ENCODE measurements around the gene GMDS. TPM values are rescaled to one million over a fixed set of nuclear protein-coding genes. Genes with fewer than 3 reads are reported as not detected.

The GMDS gene
- total and polyA plus RNA-seq, 2 donors (not counting 3 experiments of a cell fraction or from before 2014, with no cell fraction given), result 9.8 to 23.5 TPM

DNA sequence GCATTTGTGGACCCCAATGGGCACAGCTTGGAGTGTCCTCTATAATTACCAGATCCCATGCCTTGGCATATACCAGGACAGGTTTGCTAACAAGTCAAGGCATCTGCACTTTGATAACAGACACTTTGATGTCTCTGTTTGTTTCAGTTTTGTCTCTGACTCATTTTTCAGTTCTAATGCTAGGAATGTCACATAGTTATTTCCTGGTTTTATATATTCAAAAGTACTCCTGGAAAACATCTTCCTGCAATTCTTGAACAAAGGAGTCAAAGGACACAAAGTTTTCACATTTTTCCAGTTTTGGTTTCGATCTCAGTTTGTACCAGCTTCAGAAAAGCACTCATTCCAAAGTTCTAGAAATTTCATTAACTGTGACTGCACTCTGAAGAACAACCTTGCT, 447.6 kb downstream of the GMDS start:
- Histone ChIP-seq H3K79me2 (ENCODE audit: control insufficient read depth, insufficient read depth, low read length) (no peaks in the 10 kb centered on the region), H3K27ac (ENCODE audit: insufficient read depth, low read depth, low read length) (peak overlapping the region; percentile 68), H2AFZ (ENCODE audit: low read depth, low read length) (no peak overlapping the region), H3K9ac (replicated peaks; ENCODE audit: extremely low read depth, insufficient read depth, low read length) (no peak overlapping the region), H3K4me3 (replicated peaks in 1 of 3; ENCODE audit: insufficient read depth in 1 of 3, low read depth in 1 of 3, low read length in 3 of 3) (peak overlapping the region in 1 of 3 experiments; percentile 18), H4K20me1 (replicated peaks; ENCODE audit: control insufficient read depth, extremely low read depth, insufficient read depth, low read length) (no peaks in the 10 kb centered on the region), H3K36me3 (ENCODE audit: control insufficient read depth in 2 of 2, extremely low read depth in 1 of 2, insufficient read depth in 2 of 2, low read length in 2 of 2) (no peaks in the 10 kb centered on the region), H3K4me2 (ENCODE audit: insufficient read depth, low read length) (peak overlapping the region; percentile 57), H3K9me3 (replicated peaks; ENCODE audit: control insufficient read depth, insufficient read depth, low read length) (no peaks in the 10 kb centered on the region), H3K9me1 (replicated peaks; ENCODE audit: control insufficient read depth, extremely low read depth, insufficient read depth, low read length) (no peaks in the 10 kb centered on the region), H3K4me1 (ENCODE audit: control insufficient read depth, extremely low read depth, insufficient read depth, low read length) (peaks cover 29% of the 10 kb centered on the region), H3K27me3 (ENCODE audit: control insufficient read depth in 2 of 2, insufficient read depth in 2 of 2, low read length in 2 of 2) (no peaks in the 10 kb centered on the region)
- CTCF ChIA-PET, result interaction anchor here (0.7 to 1.9 kb wide), 8 partner anchors 19 to 411 kb away, joined by 3 to 6 read pairs (median 3); no protein-coding TSS in a partner anchor
- no peak for TF ChIP-seq MYC (IDR thresholded peaks at IDR 0.05; ENCODE audit: low read depth, low read length)
- peak; percentile 63 for TF ChIP-seq JUN (IDR thresholded peaks at IDR 0.05; ENCODE audit: borderline replicate concordance, insufficient read depth, insufficient read length, low read depth)
- TF ChIP-seq FOS (IDR thresholded peaks at IDR 0.05; ENCODE audit: borderline replicate concordance, insufficient read depth, low read length), result peak; percentile 54
- no peak for TF ChIP-seq POLR2AphosphoS5 (IDR thresholded peaks at IDR 0.05; ENCODE audit: insufficient read depth, low read depth, low read length)
- POLR2A ChIA-PET, result interaction anchor here (0.8 kb wide), 1 partner anchor 11 kb away, joined by 3 read pairs; no protein-coding TSS in a partner anchor
- FAIRE-seq (peak; percentile 69), DNase-seq (ENCODE audit: low read depth, low spot score) (peak; percentile 78)
- BruUV-seq (replicated peaks), result no TSS peak
- dilution Hi-C loops (cut with MboI; ENCODE audit: extremely low pct_ligation_motif_present, low sequenced_read_pairs) (loop anchor here (25.0 kb wide), 1 partner anchor 314 kb away; no protein-coding TSS in a partner anchor), intact Hi-C loops (cut with micrococcal nuclease) (loop anchor here (1.0 kb wide), 1 partner anchor 10 kb away; no protein-coding TSS in a partner anchor)

DNA sequence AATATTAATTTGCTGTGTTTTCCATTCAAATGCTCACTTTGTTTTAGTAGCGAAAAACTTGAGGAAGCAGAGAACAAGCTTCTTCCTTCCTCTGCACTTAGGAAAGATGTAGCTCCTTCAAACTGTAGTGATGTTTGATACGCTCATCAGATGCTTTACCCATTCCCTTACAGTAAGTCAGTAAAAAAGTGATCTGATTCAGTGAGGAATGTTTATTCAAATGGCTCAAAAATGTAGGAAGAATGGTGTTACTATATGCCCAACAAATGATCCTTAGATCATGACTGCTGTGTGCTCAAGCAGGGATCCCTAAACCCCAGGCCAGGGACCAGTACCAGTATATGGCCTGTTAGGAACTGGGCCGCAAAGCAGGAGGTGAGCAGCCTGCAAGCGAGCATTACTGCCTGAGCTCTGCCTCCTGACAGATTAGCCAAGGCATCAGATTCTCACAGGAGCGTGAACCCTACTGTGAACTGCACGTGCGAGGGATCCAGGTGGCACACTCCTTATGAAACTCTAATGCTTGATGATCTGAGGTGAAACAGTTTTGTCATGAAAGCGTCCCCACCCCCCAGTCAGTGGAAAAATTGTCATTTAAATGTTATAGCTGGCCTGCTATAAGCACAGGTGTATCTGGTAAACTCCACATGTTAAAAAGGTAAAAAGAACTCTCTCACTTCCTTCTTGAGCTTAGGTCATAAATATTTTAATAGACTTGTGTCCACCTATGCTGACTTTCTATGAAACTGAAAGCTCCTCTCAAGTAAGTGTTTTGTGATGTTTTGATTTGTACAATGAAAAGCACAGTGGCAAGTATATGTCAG, 448.5 kb downstream of the GMDS start:
- no peaks in the 10 kb centered on the region for H3K79me2 ChIP-seq (ENCODE audit: control insufficient read depth, insufficient read depth, low read length)
- TF ChIP-seq POLR2A (IDR thresholded peaks at IDR 0.05; ENCODE audit: low read depth, low read length) (no peak), POLR2AphosphoS5 (IDR thresholded peaks at IDR 0.05; ENCODE audit: insufficient read depth, low read depth, low read length) (no peak)
- TF ChIP-seq, protein P1, sequence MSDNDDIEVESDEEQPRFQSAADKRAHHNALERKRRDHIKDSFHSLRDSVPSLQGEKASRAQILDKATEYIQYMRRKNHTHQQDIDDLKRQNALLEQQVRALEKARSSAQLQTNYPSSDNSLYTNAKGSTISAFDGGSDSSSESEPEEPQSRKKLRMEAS (IDR thresholded peaks at IDR 0.05; ENCODE audit: insufficient read depth, insufficient read length), result no peak
- peak overlapping the region; percentile 68 for H3K27ac ChIP-seq (ENCODE audit: insufficient read depth, low read depth, low read length)
- ChIA-PET POLR2A (no interaction called here), CTCF (interaction anchor here (0.6 to 1.9 kb wide), 6 partner anchors 19 to 307 kb away, joined by 3 to 6 read pairs (median 3); no protein-coding TSS in a partner anchor)
- no peak overlapping the region for H2AFZ ChIP-seq (ENCODE audit: low read depth, low read length)
- FAIRE-seq (no peak), DNase-seq (ENCODE audit: low read depth, low spot score) (peak; percentile 25)
- peak overlapping the region; percentile 57 for H3K4me2 ChIP-seq (ENCODE audit: insufficient read depth, low read length)
- dilution Hi-C loops (cut with MboI; ENCODE audit: extremely low pct_ligation_motif_present, low sequenced_read_pairs), result loop anchor here (25.0 kb wide), 1 partner anchor 315 kb away; no protein-coding TSS in a partner anchor
- intact Hi-C loops (cut with micrococcal nuclease), result loop anchor here (1.0 kb wide), 1 partner anchor 9 kb away; no protein-coding TSS in a partner anchor
- no peaks in the 10 kb centered on the region for H3K36me3 ChIP-seq (ENCODE audit: control insufficient read depth in 2 of 2, extremely low read depth in 1 of 2, insufficient read depth in 2 of 2, low read length in 2 of 2)
- no peak overlapping the region for H3K4me3 ChIP-seq (replicated peaks in 1 of 3; ENCODE audit: insufficient read depth in 1 of 3, low read depth in 1 of 3, low read length in 3 of 3)
- H4K20me1 ChIP-seq (replicated peaks; ENCODE audit: control insufficient read depth, extremely low read depth, insufficient read depth, low read length), result no peaks in the 10 kb centered on the region
- no TSS peak for BruUV-seq (replicated peaks)
- peaks cover 24% of the 10 kb centered on the region for H3K4me1 ChIP-seq (ENCODE audit: control insufficient read depth, extremely low read depth, insufficient read depth, low read length)
- no peaks in the 10 kb centered on the region for H3K9me3 ChIP-seq (replicated peaks; ENCODE audit: control insufficient read depth, insufficient read depth, low read length)
- H3K9ac ChIP-seq (replicated peaks; ENCODE audit: extremely low read depth, insufficient read depth, low read length), result no peak overlapping the region
- H3K27me3 ChIP-seq (ENCODE audit: control insufficient read depth in 2 of 2, insufficient read depth in 2 of 2, low read length in 2 of 2), result no peaks in the 10 kb centered on the region
- no peaks in the 10 kb centered on the region for H3K9me1 ChIP-seq (replicated peaks; ENCODE audit: control insufficient read depth, extremely low read depth, insufficient read depth, low read length)

Measured in endothelial cell of umbilical vein (primary cell).